ENCODE data around the gene AURKB.
"Not testable (repeated sequence)": the region's sequence is repeated elsewhere in the genome, so short reads cannot be mapped to it uniquely, and the experiment has no call there.

The AURKB gene

DNA sequence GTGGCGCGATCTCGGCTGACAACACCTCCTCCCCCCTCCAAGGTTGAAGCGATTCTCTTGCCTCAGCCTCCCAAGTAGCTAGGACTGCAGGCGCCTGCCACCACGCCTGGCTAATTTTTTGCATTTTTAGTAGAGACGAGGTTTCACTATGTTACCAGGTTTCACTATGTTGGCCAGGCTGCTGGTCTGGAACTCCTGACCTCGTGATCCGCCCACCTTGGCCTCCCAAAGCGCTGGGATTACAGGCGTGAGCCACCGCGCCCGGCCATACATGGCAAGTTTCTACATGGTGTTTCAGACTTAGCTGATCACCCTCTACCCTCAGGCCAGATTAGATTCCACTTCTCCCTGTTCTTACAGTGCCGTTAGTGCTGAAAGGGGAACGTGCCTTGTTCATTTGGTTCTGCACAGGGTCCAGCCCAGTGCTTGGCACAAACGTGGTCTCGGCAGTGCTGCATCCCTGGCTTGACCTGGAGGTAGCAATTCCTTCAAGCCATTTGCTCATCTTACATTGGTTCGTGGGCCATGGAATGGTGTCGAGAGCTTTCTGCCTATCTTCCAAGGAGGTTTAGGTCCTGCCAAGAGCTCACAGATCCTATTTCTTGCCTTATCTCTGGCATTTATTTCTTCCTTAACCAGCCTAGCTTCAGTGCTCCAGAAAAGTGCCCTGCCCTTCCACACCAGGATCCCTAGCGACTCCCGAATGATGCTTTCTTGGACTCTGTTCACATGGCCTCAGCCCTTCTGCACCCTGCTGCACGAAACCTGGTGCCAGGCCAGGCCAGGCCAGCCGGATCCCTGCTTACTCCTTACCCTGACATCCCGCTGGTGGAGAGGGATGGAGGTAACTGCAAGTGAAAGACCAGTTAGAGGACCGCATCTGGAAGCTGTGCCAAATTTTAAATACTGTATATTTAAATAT lies 14.8 kb upstream of the AURKB start:
- no peak for DNase-seq (ENCODE audit: low read depth)

DNA sequence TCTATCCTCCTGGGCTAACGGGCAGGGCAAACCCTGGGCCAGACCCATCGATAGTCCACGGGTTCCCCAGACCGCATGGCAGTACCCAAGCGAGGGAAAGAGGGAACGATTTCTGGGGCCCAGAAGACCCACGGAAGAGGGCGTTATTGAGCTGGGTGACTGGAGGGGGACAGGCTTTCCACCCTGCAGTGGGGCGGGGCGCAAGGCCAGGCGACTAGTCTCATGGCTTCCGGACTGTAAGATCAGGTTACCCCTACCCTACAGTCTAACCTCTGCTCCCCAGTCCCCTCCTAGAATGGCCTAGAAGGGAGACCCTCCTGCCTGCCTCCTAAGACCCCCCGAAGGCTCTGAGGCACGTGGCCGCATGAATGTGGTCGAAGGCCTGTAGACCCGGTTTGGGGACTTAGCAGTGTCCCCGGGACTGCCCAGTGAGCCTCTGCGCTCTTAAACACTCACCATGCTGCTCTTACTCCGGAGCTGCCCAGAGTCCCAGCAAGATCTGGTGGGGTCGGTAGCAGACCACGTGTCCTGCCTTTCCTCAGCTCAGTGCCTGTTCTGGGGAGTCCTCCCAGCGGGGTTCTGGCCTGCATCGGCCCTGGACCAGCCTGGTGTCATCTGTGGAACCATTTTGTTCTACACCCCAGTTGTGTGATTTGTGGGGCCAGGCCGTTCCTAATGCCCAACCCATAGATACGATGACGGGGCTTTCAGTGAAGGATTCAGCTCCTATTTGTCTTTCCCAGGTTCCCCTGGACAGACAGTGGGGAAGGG lies 13.2 kb upstream of the AURKB start:
- DNase-seq (ENCODE audit: low read depth), result peak; percentile 77

- DNase-seq (ENCODE audit: low read depth), result peak; percentile 93
These were observed 12.4 kb upstream of the AURKB start for GRCh38 chr17:8222630-8223355.

GRCh38 chr17:8222380-8222629 lies 11.9 kb upstream of the AURKB start:
- DNase-seq (ENCODE audit: low read depth), result no peak

DNA sequence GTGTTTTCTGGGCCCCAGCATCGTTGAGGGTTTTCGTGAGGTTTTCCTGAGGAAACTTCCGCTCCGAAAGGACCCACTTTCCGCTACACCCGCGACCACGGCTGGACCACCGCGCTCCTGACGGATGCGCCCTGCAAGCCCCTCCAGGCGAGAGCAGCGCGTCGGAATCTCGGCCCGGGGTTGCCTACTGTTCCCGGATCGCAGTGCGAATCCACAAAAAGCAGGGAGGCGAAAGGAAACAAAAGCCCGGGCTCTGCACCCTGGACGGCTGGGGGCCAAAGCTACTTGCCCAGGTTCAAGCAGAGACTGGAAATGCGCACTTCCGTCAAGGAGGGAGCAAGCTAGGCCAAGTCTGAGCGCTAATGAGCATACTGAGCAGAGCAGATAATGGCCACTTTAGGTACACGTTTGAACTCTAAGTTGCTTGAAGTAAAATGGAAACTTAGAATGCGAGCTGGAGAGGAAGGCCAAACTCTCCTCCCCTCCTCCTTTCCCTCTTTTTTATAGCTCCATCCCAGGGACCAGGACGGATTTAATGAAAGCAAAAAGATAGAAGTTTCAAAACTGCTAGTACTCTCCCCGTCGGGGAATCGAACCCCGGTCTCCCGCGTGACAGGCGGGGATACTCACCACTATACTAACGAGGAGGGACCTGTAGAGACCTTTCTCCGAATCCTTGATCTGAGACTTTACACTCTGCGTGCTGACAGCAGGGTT lies 11.4 kb upstream of the AURKB start:
- DNase-seq (ENCODE audit: low read depth), result peak; percentile 55

- DNase-seq (ENCODE audit: low read depth), result peak; percentile 83
These were observed 10.6 kb upstream of the AURKB start for GRCh38 chr17:8220783-8221662.

- not testable (repeated sequence) for DNase-seq (ENCODE audit: low read depth)
These were observed 3.6 kb upstream of the AURKB start for GRCh38 chr17:8214000-8214399.

DNA sequence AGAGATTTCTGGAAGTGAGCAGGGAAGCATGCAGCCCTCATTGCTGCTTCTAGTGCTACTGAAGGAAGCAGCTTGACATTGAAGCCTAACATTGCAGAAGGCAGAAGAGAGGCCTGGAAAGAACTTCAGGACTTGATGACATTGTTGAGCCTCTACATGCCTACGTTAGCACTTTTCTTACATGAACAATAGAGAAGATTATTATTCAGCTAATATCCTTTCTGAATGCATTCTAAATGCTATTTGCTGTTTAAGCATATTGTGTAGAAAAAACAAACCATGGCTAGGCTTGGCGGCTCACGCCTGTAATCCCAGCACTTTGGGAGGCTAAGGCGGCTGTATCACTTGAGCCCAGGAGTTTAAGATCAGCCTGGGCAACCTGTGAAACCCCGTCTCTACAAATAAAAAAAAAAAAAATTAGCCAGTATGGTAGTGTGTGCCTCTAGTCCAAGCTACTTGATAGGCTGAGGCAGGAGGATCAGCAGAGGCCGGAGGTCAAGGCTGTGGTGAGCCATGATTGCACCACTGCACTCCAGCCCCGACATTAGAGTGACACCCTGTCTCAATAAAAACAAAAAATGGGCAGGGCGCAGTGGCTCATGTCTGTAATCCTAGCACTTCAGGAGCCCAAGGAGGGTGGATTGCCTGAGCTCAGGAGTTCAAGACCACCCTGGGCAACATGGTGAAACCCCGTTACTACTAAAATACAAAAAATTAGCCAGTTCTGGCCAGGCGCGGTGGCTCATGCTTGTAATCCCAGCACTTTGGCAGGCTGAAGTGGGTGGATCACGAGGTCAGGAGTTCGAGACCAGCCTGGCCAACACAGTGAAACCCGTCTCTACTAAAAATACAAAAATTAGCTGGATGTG lies 2.2 kb upstream of the AURKB start:
- no peak for DNase-seq (ENCODE audit: low read depth)

GRCh38 chr17:8210761-8211458 lies 535 bp upstream of the AURKB start:
- DNase-seq (ENCODE audit: low read depth), result no peak

- no peak for DNase-seq (ENCODE audit: low read depth)
These were observed 3.8 kb downstream of the AURKB start for GRCh38 chr17:8206536-8206935.

GRCh38 chr17:8204761-8205555 lies 5.4 kb downstream of the AURKB start:
- no peak for DNase-seq (ENCODE audit: low read depth)

GRCh38 chr17:8192070-8192815 lies 18.1 kb downstream of the AURKB start:
- DNase-seq (ENCODE audit: low read depth), result peak; percentile 79

GRCh38 chr17:8190506-8190905 lies 19.9 kb downstream of the AURKB start:
- peak; percentile 27 for DNase-seq (ENCODE audit: low read depth)

DNA sequence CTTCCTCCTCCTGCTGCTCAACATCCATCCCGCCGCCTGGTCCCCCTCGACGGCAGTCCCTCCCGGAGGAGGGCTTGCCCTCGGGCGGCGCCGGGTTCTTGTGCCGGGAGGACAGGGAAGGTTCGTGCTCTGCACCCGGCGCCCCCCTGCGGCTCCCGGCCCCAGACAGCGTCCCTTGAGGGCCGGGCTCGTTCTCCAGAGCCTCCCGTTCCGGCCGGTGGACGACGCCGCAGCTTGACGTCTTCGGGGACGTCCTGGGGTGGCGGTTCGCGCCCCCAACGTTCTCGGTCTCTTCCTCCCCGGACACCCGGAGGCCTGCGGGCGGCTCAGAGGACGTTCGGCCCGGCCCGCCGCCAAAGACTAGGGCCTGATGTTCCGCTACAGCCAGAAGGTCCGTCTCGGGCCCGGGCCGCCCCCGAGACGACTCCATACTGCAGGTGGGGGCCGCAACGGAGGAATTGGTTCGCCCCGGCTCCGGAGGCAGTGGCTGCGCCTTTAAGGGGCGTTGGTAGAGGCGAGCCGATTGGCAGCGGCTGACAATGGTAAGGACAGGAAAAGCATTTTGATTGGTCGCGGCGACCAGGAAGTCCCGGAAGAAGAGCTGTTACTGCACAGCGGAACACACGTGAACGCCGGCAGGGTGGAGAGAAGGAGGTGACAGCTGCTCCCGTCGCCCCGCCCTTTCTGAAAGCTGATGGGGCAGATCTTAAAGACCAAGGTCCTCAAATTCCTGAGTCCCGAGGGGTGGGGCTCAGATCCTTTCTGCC lies 20.5 kb downstream of the AURKB start, which contains the start of gene BORCS6:
TSS of gene BORCS6 (minus strand) at position 470 of the 767 bp plus-strand sequence. CDS start at position 430, 40 bp downstream.
- peak; percentile 74 for DNase-seq (ENCODE audit: low read depth)

- DNase-seq (ENCODE audit: low read depth), result no peak
These were observed 21.2 kb downstream of the AURKB start for GRCh38 chr17:8189041-8189710.

DNA sequence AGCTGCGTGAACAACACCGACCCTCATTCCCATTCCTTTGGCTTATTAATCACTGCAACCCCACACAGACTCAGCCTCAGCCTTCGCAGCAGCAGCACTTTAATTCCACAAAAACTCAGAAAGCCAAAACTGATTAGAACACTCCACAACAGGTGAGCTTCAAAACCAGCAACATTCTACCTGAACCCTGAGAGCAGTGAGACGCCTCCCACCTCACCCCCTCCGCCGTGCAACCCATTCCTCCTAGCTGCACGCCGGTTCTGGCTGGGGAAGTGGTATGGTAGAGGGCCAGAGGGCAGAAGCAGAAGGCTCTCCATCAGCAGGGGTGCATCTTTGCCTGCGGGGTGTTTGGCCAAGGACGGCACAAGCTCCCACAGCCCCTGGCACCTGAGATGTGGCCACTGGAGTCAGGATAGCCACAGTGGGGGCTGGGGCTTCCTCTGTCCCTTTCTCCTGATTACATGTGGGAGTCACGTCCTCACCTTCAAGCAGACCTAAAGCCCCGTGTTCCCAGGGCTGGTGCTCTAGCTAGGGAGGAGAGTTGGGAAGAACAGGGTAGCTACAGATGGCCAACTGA lies 22.0 kb downstream of the AURKB start:
- no peak for DNase-seq (ENCODE audit: low read depth)
